ENCODE results near the gene MELK.

- TF ChIP-seq CTCF (conservative IDR thresholded peaks at IDR 0.05 in 1 of 2, IDR thresholded peaks at IDR 0.05 in 1 of 2; ENCODE audit: extremely low read depth in 1 of 2, insufficient read depth in 1 of 2, low read depth in 1 of 2, low read length in 2 of 2) = no peak
- no peak for TF ChIP-seq EZH2 (IDR thresholded peaks at IDR 0.05; ENCODE audit: borderline replicate concordance, low read length)
Measured at GRCh38 chr9:36559036-36559695, 13.5 kb upstream of the MELK start.

All from mammary epithelial cell (primary cell).